H1 (cell line): ENCODE results near the gene CLVS2.

ENCODE experiments used
- CTCF ChIP-seq, 3 experiments: IDR thresholded peaks; 1 replicate in 2 of 3; 2 replicates in 1 of 3; pipeline versions ENCODE4 v1.5.1 to v1.6.1; 2011; ENCODE audit warnings: low read length in 3 of 3, mild to moderate bottlenecking in 3 of 3, inconsistent platforms in 2 of 3, low read depth in 1 of 3, moderate library complexity in 1 of 3; ENCODE audit not compliant: insufficient read depth in 1 of 3; ENCODE audit errors: control extremely low read depth in 1 of 3
- EZH2 ChIP-seq: fragments of 200-600 bp; sonication (generic); IDR thresholded peaks from 2 replicates; pipeline ENCODE4 v1.7.1; 2012; ENCODE audit warnings: low read depth, mild to moderate bottlenecking, moderate library complexity, low read length, inconsistent platforms; ENCODE audit not compliant: severe bottlenecking
- POLR2A ChIP-seq, 2 experiments: IDR thresholded peaks; 1 replicate in 1 of 2; 2 replicates in 1 of 2; pipeline ENCODE4 v1.6.1; 2011; ENCODE audit warnings: low read depth in 2 of 2, low read length in 2 of 2, mild to moderate bottlenecking in 2 of 2; ENCODE audit errors: control extremely low read depth in 1 of 2
- POLR2AphosphoS5 ChIP-seq: IDR thresholded peaks from 2 replicates; pipeline ENCODE4 v1.6.1; 2011; ENCODE audit warnings: low read depth, low read length
- SP4 ChIP-seq: IDR thresholded peaks from 2 replicates; pipeline ENCODE4 v1.6.1; 2012; ENCODE audit warnings: low read length, inconsistent platforms

GRCh38 chr6:123116370-123116769 is 120.3 kb downstream of the CLVS2 start:
- no peak for TF ChIP-seq EZH2
- TF ChIP-seq POLR2A (IDR thresholded peaks at IDR 0.05; ENCODE audit: control extremely low read depth in 1 of 2, low read depth in 2 of 2, low read length in 2 of 2) = no peak
- no peak for TF ChIP-seq CTCF (IDR thresholded peaks at IDR 0.05; ENCODE audit: control extremely low read depth in 1 of 3, insufficient read depth in 1 of 3, low read depth in 1 of 3, low read length in 3 of 3)
- no peak for TF ChIP-seq SP4
- TF ChIP-seq POLR2AphosphoS5 = no peak
